CD14-positive monocyte (primary cell): ENCODE results near the gene PHC1. TPM values are rescaled to one million over a fixed set of nuclear protein-coding genes. Genes with fewer than 3 reads are reported as not detected.

Source experiments
- DNase-seq, 3 donors: peaks; one replicate each; pipeline ENCODE4 v3.0.0-alpha.2; 2011 to 2022
- H2AFZ ChIP-seq: 2 replicates; pipeline ENCODE4 v1.6.0; 2012; ENCODE audit warnings: mild to moderate bottlenecking, low read depth, low read length, inconsistent platforms; ENCODE audit not compliant: insufficient read depth, poor library complexity, severe bottlenecking
- H3K27ac ChIP-seq, 2 donors: 1 replicate in 1 of 2; 2 replicates in 1 of 2; pipeline ENCODE4 v1.5.1; 2012 to 2013; ENCODE audit warnings: low read length in 2 of 2, control low read depth in 1 of 2, inconsistent platforms in 1 of 2, low read depth in 1 of 2, mild to moderate bottlenecking in 1 of 2
- H3K27me3 ChIP-seq, 2 donors: one replicate each; pipeline versions ENCODE4 v1.6.0 to v1.6.1; 2011 to 2013; ENCODE audit warnings: low read length in 2 of 2; ENCODE audit not compliant: control insufficient read depth in 2 of 2, insufficient read depth in 2 of 2
- H3K36me3 ChIP-seq, 2 donors: replicated peaks in 1 of 2; 1 replicate in 1 of 2; 2 replicates in 1 of 2; pipeline versions ENCODE4 v1.5.1 to v1.6.1; 2012 to 2013; ENCODE audit warnings: low read length in 2 of 2, control low read depth in 1 of 2, inconsistent platforms in 1 of 2, mild to moderate bottlenecking in 1 of 2; ENCODE audit not compliant: insufficient read depth in 2 of 2, control insufficient read depth in 1 of 2
- H3K4me1 ChIP-seq, 2 donors: 1 replicate in 1 of 2; 2 replicates in 1 of 2; pipeline versions ENCODE4 v1.5.1 to v1.6.1; 2012 to 2013; ENCODE audit warnings: low read length in 2 of 2, control low read depth in 1 of 2, inconsistent platforms in 1 of 2, mild to moderate bottlenecking in 1 of 2, moderate library complexity in 1 of 2; ENCODE audit not compliant: insufficient read depth in 2 of 2, control insufficient read depth in 1 of 2
- H3K4me2 ChIP-seq: replicated peaks from 2 replicates; pipeline ENCODE3; 2012; ENCODE audit warnings: low read length, moderate library complexity, mild to moderate bottlenecking; ENCODE audit not compliant: poor library complexity, severe bottlenecking; ENCODE audit errors: extremely low read depth
- H3K4me3 ChIP-seq, 3 experiments: fragments of 200-600 bp in 1 of 3; sonication (generic) in 1 of 3; replicated peaks in 1 of 3; 1 replicate in 2 of 3; 2 replicates in 1 of 3; pipeline ENCODE4 v1.5.1; 2011 to 2013; ENCODE audit warnings: low read length in 3 of 3, mild to moderate bottlenecking in 3 of 3, control low read depth in 2 of 3, low read depth in 2 of 3, inconsistent platforms in 1 of 3, moderate library complexity in 1 of 3
- H3K79me2 ChIP-seq: 2 replicates; pipeline ENCODE4 v1.6.0; 2012; ENCODE audit warnings: mild to moderate bottlenecking, control low read depth, inconsistent platforms, low read length, moderate library complexity; ENCODE audit not compliant: insufficient read depth
- H3K9ac ChIP-seq: 2 replicates; pipeline ENCODE4 v1.6.0; 2017; ENCODE audit warnings: low read length, mild to moderate bottlenecking; ENCODE audit not compliant: insufficient read depth, poor library complexity, severe bottlenecking
- H3K9me3 ChIP-seq, 2 donors: replicated peaks in 1 of 2; 1 replicate in 1 of 2; 2 replicates in 1 of 2; pipeline versions ENCODE4 v1.5.1 to v1.6.1; 2012 to 2013; ENCODE audit warnings: low read length in 2 of 2, control low read depth in 1 of 2; ENCODE audit not compliant: control insufficient read depth in 1 of 2, insufficient read depth in 1 of 2
- H4K20me1 ChIP-seq: 2 replicates; pipeline ENCODE4 v1.6.0; 2012; ENCODE audit warnings: mild to moderate bottlenecking, low read length, control low read depth, moderate library complexity; ENCODE audit not compliant: insufficient read depth
- H3K27ac Mint-ChIP-seq, 7 donors: one replicate each; pipeline ENCODE4 v1.8.0; 2020; ENCODE audit warnings: mild to moderate bottlenecking in 7 of 7, mixed read lengths in 7 of 7, moderate library complexity in 6 of 7, inconsistent platforms in 2 of 7
- H3K27me3 Mint-ChIP-seq, 3 donors: one replicate each; pipeline ENCODE4 v1.8.0; 2021 to 2022; ENCODE audit warnings: low read depth in 3 of 3, mild to moderate bottlenecking in 3 of 3, mixed read lengths in 3 of 3, moderate library complexity in 3 of 3, inconsistent platforms in 1 of 3
- H3K36me3 Mint-ChIP-seq, 2 donors: one replicate each; pipeline ENCODE4 v1.8.0; 2020; ENCODE audit warnings: mixed read lengths in 2 of 2, inconsistent platforms in 1 of 2, mild to moderate bottlenecking in 1 of 2
- H3K4me1 Mint-ChIP-seq: one replicate; pipeline ENCODE4 v1.8.0; 2020; ENCODE audit warnings: mild to moderate bottlenecking, mixed read lengths
- H3K4me3 Mint-ChIP-seq, 2 donors: one replicate each; pipeline ENCODE4 v1.8.0; 2020; ENCODE audit warnings: mild to moderate bottlenecking in 2 of 2, mixed read lengths in 2 of 2, moderate library complexity in 1 of 2
- H3K9me3 Mint-ChIP-seq, 7 donors: one replicate each; pipeline ENCODE4 v1.8.0; 2020 to 2022; ENCODE audit warnings: mixed read lengths in 7 of 7, mild to moderate bottlenecking in 6 of 7, moderate library complexity in 6 of 7, inconsistent platforms in 2 of 7
- WGBS: methylation state at CpG from one replicate; pipeline ENCODE4 v1.1.5; 2013; ENCODE audit warnings: missing lambda C conversion rate; ENCODE audit not compliant: insufficient coverage; 5-methylcytosine and 5-hydroxymethylcytosine counted together
- intact Hi-C, 2 donors: fragments of 100-400 bp; cut with micrococcal nuclease; formaldehyde crosslinking; loops; one replicate each; pipeline versions ENCODE4 v1.15.0 to v1.15.1; 2023
- polyA plus RNA-seq, 3 donors: library from polyadenylated mRNA; depleted of rRNA in 1 of 3; unstranded in 2 of 3; stranded (reverse) in 1 of 3; fragments of 300-500 nt in 2 of 3; fragments of >200 nt in 1 of 3; fragmentation: Illumina TruSeq in 2 of 3; gene quantifications; 1 replicate in 2 of 3; 2 replicates in 1 of 3; pipeline ENCODE4 v1.2.3, GENCODE V29; 2012 to 2021
- TF ChIP-seq, protein P1 (sequence below): fragments of 200-600 bp; IDR thresholded peaks from one replicate; pipeline ENCODE4 v1.8.0; 2022; ENCODE audit warnings: antibody characterized with exemption, mild to moderate bottlenecking

The PHC1 gene
- polyA plus RNA-seq, 3 donors, result 0.58 to 19.3 (median 1.4) TPM

DNA sequence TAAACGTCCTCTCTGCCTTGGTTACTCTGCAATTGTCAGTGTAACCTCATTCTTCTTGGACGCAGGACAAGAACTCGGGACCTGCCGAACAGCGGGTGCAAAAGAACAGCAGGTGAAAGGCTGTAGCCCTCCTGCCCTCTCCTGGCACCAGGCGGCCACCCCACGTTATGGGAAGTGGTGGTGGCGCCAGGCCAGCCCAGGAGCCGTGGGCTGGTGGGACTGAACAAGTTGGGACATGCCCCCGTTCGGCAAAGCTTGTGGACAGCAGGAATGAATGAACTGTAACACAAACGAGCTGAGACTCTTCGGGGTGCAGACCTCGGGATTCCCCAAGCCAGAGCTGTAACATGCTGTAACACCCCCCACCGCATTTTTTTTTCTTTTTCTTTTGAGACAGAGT, 41.8 kb downstream of the PHC1 start:
- no peaks in the 10 kb centered on the region for H4K20me1 ChIP-seq
- H3K27ac ChIP-seq, result no peak overlapping the region
- H3K4me3 Mint-ChIP-seq, result no peak overlapping the region
- peaks cover 12 to 16% of the 10 kb centered on the region in 2 donors for H3K4me1 ChIP-seq
- H2AFZ ChIP-seq, result no peak overlapping the region
- no peaks in the 10 kb centered on the region for H3K27me3 ChIP-seq
- DNase-seq, result no peak
- H3K9me3 Mint-ChIP-seq, result peaks cover 0 to 25% (median 17%) of the 10 kb centered on the region in 7 donors
- WGBS, result 94% methylated on average over 13 of the region's 15 CpGs
- H3K4me2 ChIP-seq, result no peak overlapping the region
- TF ChIP-seq, protein P1, sequence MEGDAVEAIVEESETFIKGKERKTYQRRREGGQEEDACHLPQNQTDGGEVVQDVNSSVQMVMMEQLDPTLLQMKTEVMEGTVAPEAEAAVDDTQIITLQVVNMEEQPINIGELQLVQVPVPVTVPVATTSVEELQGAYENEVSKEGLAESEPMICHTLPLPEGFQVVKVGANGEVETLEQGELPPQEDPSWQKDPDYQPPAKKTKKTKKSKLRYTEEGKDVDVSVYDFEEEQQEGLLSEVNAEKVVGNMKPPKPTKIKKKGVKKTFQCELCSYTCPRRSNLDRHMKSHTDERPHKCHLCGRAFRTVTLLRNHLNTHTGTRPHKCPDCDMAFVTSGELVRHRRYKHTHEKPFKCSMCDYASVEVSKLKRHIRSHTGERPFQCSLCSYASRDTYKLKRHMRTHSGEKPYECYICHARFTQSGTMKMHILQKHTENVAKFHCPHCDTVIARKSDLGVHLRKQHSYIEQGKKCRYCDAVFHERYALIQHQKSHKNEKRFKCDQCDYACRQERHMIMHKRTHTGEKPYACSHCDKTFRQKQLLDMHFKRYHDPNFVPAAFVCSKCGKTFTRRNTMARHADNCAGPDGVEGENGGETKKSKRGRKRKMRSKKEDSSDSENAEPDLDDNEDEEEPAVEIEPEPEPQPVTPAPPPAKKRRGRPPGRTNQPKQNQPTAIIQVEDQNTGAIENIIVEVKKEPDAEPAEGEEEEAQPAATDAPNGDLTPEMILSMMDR, result no peak
- peaks cover 12% of the 10 kb centered on the region for H3K4me1 Mint-ChIP-seq
- H3K9ac ChIP-seq, result no peak overlapping the region
- H3K79me2 ChIP-seq, result peaks cover 5% of the 10 kb centered on the region
- intact Hi-C loops, result no loop called here
- H3K27ac Mint-ChIP-seq, result no peak overlapping the region
- peaks cover 3 to 17% of the 10 kb centered on the region in 2 donors for H3K36me3 Mint-ChIP-seq
- peaks cover 5 to 17% of the 10 kb centered on the region in 2 donors for H3K9me3 ChIP-seq
- no peaks in the 10 kb centered on the region for H3K36me3 ChIP-seq
- H3K4me3 ChIP-seq, result no peak overlapping the region
- peaks cover 0 to 1% (median 0%) of the 10 kb centered on the region in 3 donors for H3K27me3 Mint-ChIP-seq

DNA sequence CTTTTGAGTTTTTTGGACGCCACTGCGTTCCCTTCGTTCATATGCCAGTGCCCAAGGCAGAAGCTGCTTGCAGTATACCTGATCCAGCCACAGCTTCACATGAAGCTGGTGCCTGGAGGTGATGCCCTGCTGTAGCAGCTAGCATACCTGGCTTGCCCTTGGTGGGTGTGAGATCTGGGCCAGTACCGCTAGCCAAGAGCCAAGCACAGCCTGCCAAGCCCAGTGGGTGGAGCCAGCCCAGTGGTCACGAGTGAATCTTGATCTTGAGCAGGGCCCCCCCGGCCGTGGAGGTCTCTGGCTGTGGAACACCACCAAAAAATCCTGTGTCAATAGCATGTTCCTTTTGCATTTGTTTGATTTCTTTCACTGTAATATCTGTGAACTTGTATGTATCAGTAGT, 42.5 kb downstream of the PHC1 start:
- intact Hi-C loops, result no loop called here
- 95% methylated on average over 7 of the region's 7 CpGs for WGBS

More for the DNA sequence above, 42.5 kb downstream of the PHC1 start:
- TF ChIP-seq, protein P1, result no peak
- no peak overlapping the region for H3K27ac Mint-ChIP-seq
- H3K27ac ChIP-seq, result no peak overlapping the region
- no peak overlapping the region for H3K9ac ChIP-seq
- no peaks in the 10 kb centered on the region for H4K20me1 ChIP-seq
- H3K4me1 Mint-ChIP-seq, result peaks cover 8% of the 10 kb centered on the region
- H3K9me3 ChIP-seq, result peaks cover 5 to 17% of the 10 kb centered on the region in 2 donors
- H3K4me1 ChIP-seq, result peaks cover 9 to 10% of the 10 kb centered on the region in 2 donors
- H3K27me3 ChIP-seq, result no peaks in the 10 kb centered on the region
- no peak overlapping the region for H3K4me3 ChIP-seq
- no peak for DNase-seq
- no peak overlapping the region for H3K4me2 ChIP-seq
- H3K9me3 Mint-ChIP-seq, result peaks cover 0 to 25% (median 18%) of the 10 kb centered on the region in 7 donors
- H3K4me3 Mint-ChIP-seq, result no peak overlapping the region
- H3K79me2 ChIP-seq, result no peaks in the 10 kb centered on the region
- no peaks in the 10 kb centered on the region for H3K36me3 ChIP-seq
- H2AFZ ChIP-seq, result no peak overlapping the region
- H3K27me3 Mint-ChIP-seq, result peaks cover 0 to 1% (median 0%) of the 10 kb centered on the region in 3 donors
- peaks cover 3 to 20% of the 10 kb centered on the region in 2 donors for H3K36me3 Mint-ChIP-seq
